GM19452 (cell line): ENCODE measurements around the gene BBS5.
"Not testable (repeated sequence)": the region's sequence is repeated elsewhere in the genome, so short reads cannot be mapped to it uniquely, and the experiment has no call there.

Source experiments
- ATAC-seq: cut with Tn5 transposase; IDR thresholded peaks from one replicate; pipeline ENCODE4 v1.9.1; 2021; ENCODE audit not compliant: unreplicated experiment

The BBS5 gene

GRCh38 chr2:169539460-169539859 is 60.2 kb downstream of the BBS5 start:
- ATAC-seq = not testable (repeated sequence)

DNA sequence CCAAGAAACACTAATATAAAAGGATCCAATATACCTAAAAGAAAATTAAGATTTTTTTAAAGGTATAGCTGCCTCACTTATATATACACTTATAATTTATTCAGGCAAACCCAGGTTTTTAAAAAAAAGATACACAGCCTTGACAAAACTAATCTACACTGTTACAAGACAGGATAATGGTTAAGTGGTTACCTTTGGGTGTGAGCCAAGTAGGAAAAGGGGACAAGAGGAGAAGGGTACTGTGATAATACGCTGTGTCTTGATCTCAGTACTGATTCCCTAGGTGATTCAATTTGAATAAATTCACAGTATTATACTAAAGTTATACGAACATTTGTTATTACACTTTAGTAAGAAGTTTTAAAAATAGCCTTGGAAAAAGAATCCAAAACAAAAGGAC is 60.9 kb downstream of the BBS5 start:
- ATAC-seq = no peak

GRCh38 chr2:169542433-169542832 is 63.1 kb downstream of the BBS5 start:
- ATAC-seq = no peak

DNA sequence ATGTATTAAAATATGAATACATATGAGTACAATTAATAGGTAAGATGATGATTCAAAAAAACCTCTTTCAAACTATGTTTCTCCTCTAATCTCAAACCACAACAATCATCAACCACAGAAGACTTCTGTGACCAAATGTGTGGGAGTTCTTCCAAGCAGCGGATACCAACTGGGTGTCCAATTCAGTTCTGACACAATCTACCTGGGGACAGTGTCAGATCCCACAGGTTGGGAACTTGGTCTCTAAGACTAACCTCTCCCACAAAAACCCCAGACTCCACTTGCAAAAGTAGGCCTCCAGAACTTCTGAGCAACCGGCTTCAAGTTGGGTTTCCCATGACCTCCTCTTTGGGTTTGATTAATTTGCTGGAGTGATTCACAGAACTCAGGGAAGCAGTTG is 67.5 kb downstream of the BBS5 start:
- no peak for ATAC-seq
